ENCODE measurements around the gene RBMX. TPM values are rescaled to one million over a fixed set of nuclear protein-coding genes. Genes with fewer than 3 reads are reported as not detected.

The RBMX gene
- total and polyA plus RNA-seq, 2 of the 13 experiments (the other 11 are each of a cell fraction or from before 2014, with no cell fraction given), result 114 to 254 TPM

DNA sequence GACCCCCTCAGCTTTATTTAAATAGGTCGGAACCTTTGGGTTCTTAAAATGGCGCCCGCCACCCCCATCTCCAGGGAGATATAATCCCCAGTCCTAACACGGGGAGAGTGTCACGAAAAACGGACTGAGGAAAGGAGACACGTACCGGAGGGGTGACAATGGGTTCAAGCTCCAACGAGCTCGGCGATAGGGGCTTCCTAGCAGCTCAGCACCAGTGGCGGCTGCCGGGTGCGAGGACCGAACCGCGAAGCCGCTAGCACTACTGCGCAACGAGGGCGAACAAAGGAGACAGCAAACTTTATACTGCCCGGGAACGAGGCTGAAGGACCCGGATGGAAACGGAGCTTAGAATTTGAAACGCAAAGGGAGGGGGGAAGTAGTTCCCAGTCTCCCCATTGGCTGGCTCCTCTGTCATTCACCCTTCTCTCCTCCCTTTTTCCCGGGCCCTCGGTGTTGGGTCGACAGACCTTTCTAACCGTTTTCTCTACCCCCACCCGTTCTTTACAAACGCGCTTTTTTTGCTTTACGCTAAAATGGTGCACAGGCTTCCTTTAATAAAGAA, at the start of gene RBMX (continued):
- TF ChIP-seq, protein P1, sequence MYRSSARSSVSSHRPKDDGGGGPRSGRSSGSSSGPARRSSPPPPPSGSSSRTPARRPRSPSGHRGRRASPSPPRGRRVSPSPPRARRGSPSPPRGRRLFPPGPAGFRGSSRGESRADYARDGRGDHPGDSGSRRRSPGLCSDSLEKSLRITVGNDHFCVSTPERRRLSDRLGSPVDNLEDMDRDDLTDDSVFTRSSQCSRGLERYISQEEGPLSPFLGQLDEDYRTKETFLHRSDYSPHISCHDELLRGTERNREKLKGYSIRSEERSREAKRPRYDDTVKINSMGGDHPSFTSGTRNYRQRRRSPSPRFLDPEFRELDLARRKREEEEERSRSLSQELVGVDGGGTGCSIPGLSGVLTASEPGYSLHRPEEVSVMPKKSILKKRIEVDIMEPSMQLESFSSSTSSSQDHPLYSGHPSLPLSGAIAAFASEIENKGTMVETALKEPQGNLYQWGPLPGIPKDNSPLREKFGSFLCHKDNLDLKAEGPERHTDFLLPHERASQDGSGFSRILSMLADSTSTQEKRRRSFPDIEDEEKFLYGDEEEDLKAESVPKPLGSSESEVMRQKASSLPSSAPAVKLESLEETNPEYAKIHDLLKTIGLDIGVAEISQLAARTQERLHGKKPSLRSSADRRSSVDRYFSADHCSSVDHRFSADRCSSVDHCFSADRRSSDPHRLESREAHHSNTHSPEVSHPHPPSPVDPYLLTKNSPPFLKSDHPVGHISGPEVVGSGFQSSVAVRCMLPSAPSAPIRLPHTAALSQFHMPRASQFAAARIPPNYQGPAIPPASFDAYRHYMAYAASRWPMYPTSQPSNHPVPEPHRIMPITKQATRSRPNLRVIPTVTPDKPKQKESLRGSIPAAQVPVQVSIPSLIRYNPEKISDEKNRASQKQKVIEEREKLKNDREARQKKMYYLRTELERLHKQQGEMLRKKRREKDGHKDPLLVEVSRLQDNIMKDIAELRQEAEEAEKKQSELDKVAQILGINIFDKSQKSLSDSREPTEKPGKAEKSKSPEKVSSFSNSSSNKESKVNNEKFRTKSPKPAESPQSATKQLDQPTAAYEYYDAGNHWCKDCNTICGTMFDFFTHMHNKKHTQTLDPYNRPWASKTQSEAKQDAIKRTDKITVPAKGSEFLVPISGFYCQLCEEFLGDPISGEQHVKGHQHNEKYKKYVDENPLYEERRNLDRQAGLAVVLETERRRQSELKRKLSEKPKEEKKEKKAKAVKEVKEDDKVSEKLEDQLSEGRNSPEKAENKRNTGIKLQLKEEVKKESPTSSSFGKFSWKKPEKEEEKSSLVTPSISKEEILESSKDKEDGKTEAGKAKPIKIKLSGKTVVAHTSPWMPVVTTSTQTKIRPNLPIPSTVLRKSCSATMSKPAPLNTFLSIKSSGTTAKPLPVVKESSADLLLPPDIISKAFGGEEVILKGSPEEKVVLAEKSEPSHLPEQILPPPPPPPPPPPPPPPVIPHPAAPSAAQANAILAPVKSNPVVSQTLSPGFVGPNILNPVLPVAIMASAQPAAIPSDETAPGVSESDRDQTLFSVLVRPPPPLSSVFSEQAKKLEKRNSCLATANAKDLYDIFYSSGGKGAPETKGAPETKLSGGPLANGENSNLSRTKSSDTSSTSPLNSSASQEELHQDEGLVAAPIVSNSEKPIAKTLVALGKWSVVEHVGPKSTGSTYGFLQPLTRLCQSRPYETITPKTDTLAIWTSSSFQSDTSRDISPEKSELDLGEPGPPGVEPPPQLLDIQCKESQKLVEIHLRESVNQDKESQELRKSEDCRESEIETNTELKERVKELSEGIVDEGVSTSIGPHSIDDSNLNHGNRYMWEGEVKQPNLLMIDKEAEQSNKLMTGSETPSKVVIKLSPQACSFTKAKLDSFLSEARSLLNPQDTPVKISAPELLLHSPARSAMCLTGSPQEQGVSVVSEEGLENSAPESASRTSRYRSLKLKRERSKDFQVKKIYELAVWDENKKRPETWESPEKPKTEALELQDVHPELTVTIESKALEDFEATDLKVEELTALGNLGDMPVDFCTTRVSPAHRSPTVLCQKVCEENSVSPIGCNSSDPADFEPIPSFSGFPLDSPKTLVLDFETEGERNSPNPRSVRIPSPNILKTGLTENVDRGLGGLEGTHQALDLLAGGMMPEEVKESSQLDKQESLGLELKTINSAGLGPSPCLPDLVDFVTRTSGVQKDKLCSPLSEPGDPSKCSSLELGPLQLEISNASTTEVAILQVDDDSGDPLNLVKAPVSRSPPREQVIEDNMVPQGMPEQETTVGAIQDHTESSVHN (CRISPR knock-in tag; IDR thresholded peaks at IDR 0.05), result no peak
- no peak for TF ChIP-seq CBX1 (IDR thresholded peaks at IDR 0.05; ENCODE audit: low read depth)
- TF ChIP-seq, protein P2, sequence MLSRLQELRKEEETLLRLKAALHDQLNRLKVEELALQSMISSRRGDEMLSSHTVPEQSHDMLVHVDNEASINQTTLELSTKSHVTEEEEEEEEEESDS (CRISPR knock-in tag; IDR thresholded peaks at IDR 0.05; ENCODE audit: borderline replicate concordance), result no peak; the same call in 1 of the 2 replicates
- TF ChIP-seq SIN3A (IDR thresholded peaks at IDR 0.05; ENCODE audit: borderline replicate concordance, low read depth, low read length), result peak; percentile 50; the same call in 1 of the 2 replicates
- no peak for TF ChIP-seq ETV5 (CRISPR knock-in tag; IDR thresholded peaks at IDR 0.05; ENCODE audit: borderline replicate concordance)
- peak; percentile 67; the same call in 1 of the 2 replicates for TF ChIP-seq HOXA3 (CRISPR knock-in tag; IDR thresholded peaks at IDR 0.05)
- TF ChIP-seq YY1 (IDR thresholded peaks at IDR 0.05; ENCODE audit: insufficient read depth, insufficient replicate concordance, low read depth, low read length), result peak; percentile 80
- TF ChIP-seq ZNF230 (CRISPR knock-in tag; IDR thresholded peaks at IDR 0.05), result no peak
- TF ChIP-seq, protein P3, sequence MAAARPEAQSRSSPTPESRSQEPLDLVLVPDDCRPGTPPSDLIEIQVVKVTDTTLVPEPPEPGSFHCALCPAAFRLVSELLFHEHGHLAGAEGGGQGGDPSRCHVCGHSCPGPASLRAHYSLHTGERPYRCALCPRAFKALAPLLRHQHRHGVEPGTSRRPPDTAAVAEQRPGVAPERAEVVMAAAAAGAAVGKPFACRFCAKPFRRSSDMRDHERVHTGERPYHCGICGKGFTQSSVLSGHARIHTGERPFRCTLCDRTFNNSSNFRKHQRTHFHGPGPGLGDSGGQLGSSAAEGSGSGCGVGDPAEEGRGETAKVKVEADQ (CRISPR knock-in tag; IDR thresholded peaks at IDR 0.05; ENCODE audit: borderline replicate concordance), result no peak; the same call in 1 of the 2 replicates
- 0 out of 2 replicates have a peak, but pooled peaks have one; percentile 39 for TF ChIP-seq REPIN1 (CRISPR knock-in tag; IDR thresholded peaks at IDR 0.05; ENCODE audit: borderline replicate concordance, low read depth)
- TF ChIP-seq, protein P4, sequence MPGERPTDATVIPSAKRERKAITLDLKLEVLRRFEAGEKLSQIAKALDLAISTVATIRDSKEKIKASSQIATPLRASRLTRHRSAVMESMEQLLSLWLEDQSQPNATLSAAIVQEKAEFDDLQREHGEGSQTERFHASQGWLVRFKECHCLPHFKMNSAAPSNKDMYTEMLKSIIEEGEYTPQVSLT (CRISPR knock-in tag; IDR thresholded peaks at IDR 0.05; ENCODE audit: borderline replicate concordance, low read depth), result no peak

All from HepG2 (cell line).